Gastroesophageal sphincter (tissue), 4 donors: ENCODE data around the gene SULT1C3. TPM values are rescaled to one million over a fixed set of nuclear protein-coding genes. Genes with fewer than 3 reads are reported as not detected.

Source experiments
- ATAC-seq: fragments of 150-250 bp; one replicate; pipeline ENCODE4 v1.9.1; 2016; ENCODE audit warnings: mild to moderate bottlenecking, moderate library complexity
- H3K27ac ChIP-seq, 4 donors: fragments of 200-600 bp; sonication (generic) in 3 of 4; 1 replicate in 3 of 4; 2 replicates in 1 of 4; pipeline ENCODE4 v1.5.1; 2016 to 2019
- H3K27me3 ChIP-seq: fragments of 200-600 bp; sonication (generic); one replicate; pipeline ENCODE4 v1.5.1; 2019
- H3K36me3 ChIP-seq, 2 donors: fragments of 200-600 bp; sonication (generic); one replicate each; pipeline ENCODE4 v1.5.1; 2019; ENCODE audit warnings: control low read depth in 1 of 2
- H3K4me1 ChIP-seq, 3 donors: fragments of 200-600 bp; sonication (generic); 1 replicate in 2 of 3; 2 replicates in 1 of 3; pipeline ENCODE4 v1.5.1; 2016 to 2019; ENCODE audit warnings: control low read depth in 2 of 3
- H3K4me3 ChIP-seq, 2 donors: fragments of 200-600 bp; sonication (generic); one replicate each; pipeline ENCODE4 v1.5.1; 2019; ENCODE audit warnings: mild to moderate bottlenecking in 1 of 2, moderate library complexity in 1 of 2
- H3K9me3 ChIP-seq, 3 donors: fragments of 200-600 bp; sonication (generic); one replicate each; pipeline ENCODE4 v1.5.1; 2017 to 2019; ENCODE audit warnings: control low read depth in 2 of 3
- EP300 ChIP-seq: sonication (generic); formaldehyde crosslinking; IDR thresholded peaks from one replicate; pipeline ENCODE4 v1.6.1; 2017; ENCODE audit warnings: antibody characterized with exemption, mild to moderate bottlenecking
- POLR2A ChIP-seq, 2 donors: fragments of 450-650 bp; IDR thresholded peaks; one replicate each; pipeline ENCODE4 v1.6.1; 2017; ENCODE audit warnings: antibody characterized with exemption in 2 of 2, mild to moderate bottlenecking in 2 of 2, moderate library complexity in 1 of 2
- total RNA-seq, 4 donors: library from RNA; depleted of rRNA; stranded (reverse); fragments of >200 nt; gene quantifications; one replicate each; pipeline ENCODE4 v1.1.0, GENCODE V29; 2016

The SULT1C3 gene
- total RNA-seq, 4 donors from 2014 or later, result not detected

DNA sequence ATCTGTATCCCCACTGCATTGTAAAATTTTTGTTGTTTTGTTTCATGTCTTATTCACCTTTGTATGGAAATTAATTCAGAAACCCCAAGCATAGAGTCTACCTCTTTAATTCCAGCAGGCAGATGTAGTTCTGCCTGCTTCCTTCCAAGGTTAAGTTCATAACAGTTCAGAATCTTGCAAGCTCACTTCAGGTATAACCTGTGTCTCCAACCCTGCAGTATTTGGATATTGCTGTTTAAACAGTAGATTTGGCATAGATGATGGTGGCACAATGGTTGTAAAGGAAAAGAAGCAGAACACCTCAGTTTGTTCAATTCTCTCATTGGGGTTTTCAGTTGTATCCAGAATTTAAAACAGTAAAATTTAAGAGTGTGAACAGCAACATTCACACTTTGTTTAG is 70.1 kb downstream of the SULT1C3 start:
- ATAC-seq, result no peak
- TF ChIP-seq EP300 (no peak), POLR2A (IDR thresholded peaks at IDR 0.05) (no peak)
- no peaks in the 10 kb centered on the region for H3K36me3 ChIP-seq

More for the DNA sequence above, 70.1 kb downstream of the SULT1C3 start:
- H3K4me3 ChIP-seq, result no peak overlapping the region
- H3K27ac ChIP-seq, result no peak overlapping the region
- no peaks in the 10 kb centered on the region for H3K4me1 ChIP-seq
- H3K27me3 ChIP-seq, result no peaks in the 10 kb centered on the region
- no peaks in the 10 kb centered on the region for H3K9me3 ChIP-seq

Other genes with a start within 250 kb of the SULT1C3 start
- gene SULT1C2, start 48.9 kb downstream of the SULT1C3 start, total RNA-seq, result 1 to 10 TPM in 2 of 4 donors, not detected in 2; 1.0 to 1.1 TPM
- 1 to 10 TPM; 2.3 to 8.1 (median 5.9) TPM for gene SULT1C4, start 138.0 kb downstream of the SULT1C3 start, total RNA-seq
- gene GCC2, start 209.2 kb downstream of the SULT1C3 start, total RNA-seq, result 10 to 100 TPM; 24.0 to 41.6 (median 33.4) TPM